Right atrium auricular region (tissue), 2 donors: ENCODE results near the gene CDC42BPA. TPM values are rescaled to one million over a fixed set of nuclear protein-coding genes. Genes with fewer than 3 reads are reported as not detected.
"Not testable (repeated sequence)": the region's sequence is repeated elsewhere in the genome, so short reads cannot be mapped to it uniquely, and the experiment has no call there.

ENCODE experiments used
- DNase-seq: peaks from one replicate; pipeline ENCODE4 v3.0.0-alpha.2; 2019; ENCODE audit warnings: low spot score
- H3K27ac ChIP-seq, 2 donors: fragments of 200-600 bp; sonication (generic); 1 replicate in 1 of 2; 2 replicates in 1 of 2; pipeline ENCODE4 v1.5.1; 2016 to 2019
- H3K27me3 ChIP-seq, 2 donors: fragments of 200-600 bp; sonication (generic); one replicate each; pipeline versions ENCODE4 v1.5.1 to v1.6.0; 2017 to 2019
- H3K36me3 ChIP-seq: fragments of 200-600 bp; sonication (generic); one replicate; pipeline ENCODE4 v1.5.1; 2016
- H3K4me1 ChIP-seq, 2 donors: fragments of 200-600 bp; sonication (generic); one replicate each; pipeline versions ENCODE4 v1.5.1 to v1.6.0; 2017 to 2019
- H3K4me3 ChIP-seq, 2 donors: fragments of 200-600 bp; sonication (generic); 1 replicate in 1 of 2; 2 replicates in 1 of 2; pipeline ENCODE4 v1.5.1; 2017 to 2019; ENCODE audit warnings: mild to moderate bottlenecking in 1 of 2, moderate library complexity in 1 of 2
- H3K9me3 ChIP-seq, 2 donors: fragments of 200-600 bp; sonication (generic); one replicate each; pipeline ENCODE4 v1.5.1; 2019
- total RNA-seq, 2 donors: library from RNA; depleted of rRNA; stranded (reverse); fragments of >200 nt; gene quantifications; one replicate each; pipeline ENCODE4 v1.1.0, GENCODE V29; 2016
- TF ChIP-seq, protein P1 (sequence below), 2 donors: fragments of 200-600 bp; sonication (generic); IDR thresholded peaks; one replicate each; pipeline ENCODE4 v1.5.1; 2019; ENCODE audit warnings: antibody characterized with exemption in 2 of 2

The CDC42BPA gene
- total RNA-seq, 2 donors from 2014 or later, result 26.0 to 32.0 TPM

GRCh38 chr1:227136210-227136820, 182.0 kb downstream of the CDC42BPA start:
- Histone ChIP-seq H3K36me3 (peaks cover 12% of the 10 kb centered on the region), H3K27ac (no peak overlapping the region), H3K27me3 (no peaks in the 10 kb centered on the region), H3K9me3 (no peaks in the 10 kb centered on the region), H3K4me3 (no peak overlapping the region), H3K4me1 (no peaks in the 10 kb centered on the region)
- DNase-seq, result no peak
- TF ChIP-seq, protein P1, sequence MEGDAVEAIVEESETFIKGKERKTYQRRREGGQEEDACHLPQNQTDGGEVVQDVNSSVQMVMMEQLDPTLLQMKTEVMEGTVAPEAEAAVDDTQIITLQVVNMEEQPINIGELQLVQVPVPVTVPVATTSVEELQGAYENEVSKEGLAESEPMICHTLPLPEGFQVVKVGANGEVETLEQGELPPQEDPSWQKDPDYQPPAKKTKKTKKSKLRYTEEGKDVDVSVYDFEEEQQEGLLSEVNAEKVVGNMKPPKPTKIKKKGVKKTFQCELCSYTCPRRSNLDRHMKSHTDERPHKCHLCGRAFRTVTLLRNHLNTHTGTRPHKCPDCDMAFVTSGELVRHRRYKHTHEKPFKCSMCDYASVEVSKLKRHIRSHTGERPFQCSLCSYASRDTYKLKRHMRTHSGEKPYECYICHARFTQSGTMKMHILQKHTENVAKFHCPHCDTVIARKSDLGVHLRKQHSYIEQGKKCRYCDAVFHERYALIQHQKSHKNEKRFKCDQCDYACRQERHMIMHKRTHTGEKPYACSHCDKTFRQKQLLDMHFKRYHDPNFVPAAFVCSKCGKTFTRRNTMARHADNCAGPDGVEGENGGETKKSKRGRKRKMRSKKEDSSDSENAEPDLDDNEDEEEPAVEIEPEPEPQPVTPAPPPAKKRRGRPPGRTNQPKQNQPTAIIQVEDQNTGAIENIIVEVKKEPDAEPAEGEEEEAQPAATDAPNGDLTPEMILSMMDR (IDR thresholded peaks at IDR 0.05), result no peak

DNA sequence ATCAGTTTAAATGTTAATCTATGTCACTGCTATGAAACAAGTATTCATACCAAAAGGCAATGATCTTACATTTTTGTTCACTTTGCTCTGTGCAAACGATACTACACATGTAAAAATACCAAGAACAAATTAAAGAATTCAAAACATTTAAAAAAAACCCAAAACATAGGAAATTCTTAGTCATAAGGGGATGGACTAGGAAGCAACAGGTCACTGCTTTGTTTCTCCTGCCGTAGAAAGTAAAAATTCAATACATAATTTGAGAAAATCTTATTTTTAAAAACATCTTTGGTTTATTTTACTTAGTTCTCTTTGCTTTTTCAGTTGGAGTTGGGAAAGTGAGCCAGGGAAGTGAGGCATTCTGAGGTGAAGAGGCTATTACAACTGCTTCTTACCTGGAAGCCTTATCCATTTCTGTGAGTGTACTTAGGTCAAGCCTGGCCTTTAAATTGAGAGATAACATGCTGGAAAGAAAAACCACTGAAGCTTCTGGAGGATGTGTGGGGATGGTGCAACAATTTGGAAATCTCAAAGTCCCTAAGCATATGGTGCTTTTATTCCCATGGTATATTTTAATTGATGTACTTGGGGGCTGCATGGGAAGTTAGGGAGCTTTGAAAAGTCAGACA, 183.5 kb downstream of the CDC42BPA start:
- Histone ChIP-seq H3K9me3 (no peaks in the 10 kb centered on the region), H3K27me3 (no peaks in the 10 kb centered on the region), H3K4me1 (no peaks in the 10 kb centered on the region), H3K36me3 (peaks cover 12% of the 10 kb centered on the region), H3K4me3 (no peak overlapping the region), H3K27ac (no peak overlapping the region)
- TF ChIP-seq, protein P1 (IDR thresholded peaks at IDR 0.05), result no peak
- no peak for DNase-seq

GRCh38 chr1:227132695-227133094, 185.6 kb downstream of the CDC42BPA start:
- DNase-seq, H3K4me1 ChIP-seq, H3K4me3 ChIP-seq, H3K9me3 ChIP-seq, H3K27me3 ChIP-seq, H3K27ac ChIP-seq, H3K36me3 ChIP-seq: not testable (repeated sequence)

DNA sequence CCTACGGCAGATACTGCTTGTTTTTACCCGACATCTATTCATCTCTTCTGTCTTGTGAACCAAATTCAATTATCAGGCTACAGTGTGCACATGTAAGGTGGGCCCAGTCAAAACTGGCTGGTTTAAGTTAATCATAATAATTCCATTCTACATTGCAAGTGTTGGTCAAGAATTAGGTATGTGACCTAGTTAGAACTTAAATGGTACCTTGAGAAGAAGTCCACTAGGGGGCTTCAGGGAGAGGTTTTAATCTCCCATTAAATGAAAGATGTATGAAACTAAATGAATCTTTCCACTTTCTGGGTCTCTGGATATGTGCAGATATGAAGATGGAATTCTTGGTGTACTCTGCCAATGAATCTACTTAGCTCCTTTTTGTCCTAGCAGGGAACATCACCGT, 187.1 kb downstream of the CDC42BPA start:
- DNase-seq, result no peak
- Histone ChIP-seq H3K4me1 (no peaks in the 10 kb centered on the region), H3K27me3 (no peaks in the 10 kb centered on the region), H3K9me3 (no peaks in the 10 kb centered on the region), H3K4me3 (no peak overlapping the region), H3K27ac (no peak overlapping the region), H3K36me3 (peaks cover 6% of the 10 kb centered on the region)
- TF ChIP-seq, protein P1 (IDR thresholded peaks at IDR 0.05), result peak in 1 of 2 donors; percentile 57

DNA sequence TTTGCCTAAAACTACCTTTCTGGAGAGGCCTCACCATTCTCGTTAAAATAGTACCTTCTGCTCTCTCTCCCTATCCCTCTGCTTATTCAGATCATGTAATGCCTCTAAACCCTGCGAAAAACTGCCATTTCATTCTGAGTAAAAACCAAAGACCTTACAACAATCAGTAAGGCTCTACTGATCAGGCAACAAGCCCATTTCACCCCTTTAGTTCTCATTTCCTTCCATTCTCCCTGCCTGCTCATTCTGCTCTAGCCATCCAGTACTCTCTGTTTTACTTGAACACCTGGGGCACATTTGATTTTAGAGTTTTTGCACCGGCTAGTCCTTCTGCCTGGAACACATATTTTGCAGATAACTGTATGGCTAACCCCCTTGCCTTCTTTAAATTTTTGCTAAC, 190.4 kb downstream of the CDC42BPA start:
- H3K27ac ChIP-seq, result no peak overlapping the region
- TF ChIP-seq, protein P1 (IDR thresholded peaks at IDR 0.05), result no peak
- H3K9me3 ChIP-seq, result no peaks in the 10 kb centered on the region
- no peak overlapping the region for H3K4me3 ChIP-seq
- H3K4me1 ChIP-seq, result no peaks in the 10 kb centered on the region
- H3K36me3 ChIP-seq, result peaks cover 6% of the 10 kb centered on the region
- no peak for DNase-seq
- no peaks in the 10 kb centered on the region for H3K27me3 ChIP-seq

- Histone ChIP-seq H3K36me3 (peaks cover 6% of the 10 kb centered on the region), H3K4me1 (no peaks in the 10 kb centered on the region), H3K9me3 (no peaks in the 10 kb centered on the region), H3K27me3 (no peaks in the 10 kb centered on the region), H3K4me3 (no peak overlapping the region), H3K27ac (no peak overlapping the region)
- DNase-seq, result no peak
- TF ChIP-seq, protein P1 (IDR thresholded peaks at IDR 0.05), result no peak
These were observed 192.3 kb downstream of the CDC42BPA start for GRCh38 chr1:227125929-227126545.
